T-helper 1 cell (primary cell): ENCODE data around the gene BMPR1A.
A peak's percentile ranks its signal among the peaks of the same experiment; 100 is the strongest.
"Not testable (repeated sequence)": the region's sequence is repeated elsewhere in the genome, so short reads cannot be mapped to it uniquely, and the experiment has no call there.

Experiments used
- DNase-seq, 5 donors: peaks; one replicate each; pipeline ENCODE4 v3.0.0-alpha.2; 2012 to 2020

Gene BMPR1A

GRCh38 chr10:86898511-86898910, 142.1 kb downstream of the BMPR1A start:
- DNase-seq = no peak

GRCh38 chr10:86899132-86899531, 142.7 kb downstream of the BMPR1A start:
- DNase-seq = no peak

GRCh38 chr10:86899670-86900276, 143.4 kb downstream of the BMPR1A start:
- peak in 2 of 5 donors; percentile 27 to 32 for DNase-seq

- no peak for DNase-seq
Measured at GRCh38 chr10:86900955-86901354, 144.5 kb downstream of the BMPR1A start.

GRCh38 chr10:86904600-86904999, 148.2 kb downstream of the BMPR1A start:
- DNase-seq = no peak

- DNase-seq = no peak
Measured at GRCh38 chr10:86905429-86905828, 149.0 kb downstream of the BMPR1A start.

- DNase-seq = no peak
Measured at GRCh38 chr10:86914734-86915133, 158.3 kb downstream of the BMPR1A start.

- no peak for DNase-seq
Measured at GRCh38 chr10:86918022-86918471, 161.6 kb downstream of the BMPR1A start.

- no peak for DNase-seq
Measured at GRCh38 chr10:86922553-86922961, 166.1 kb downstream of the BMPR1A start.

GRCh38 chr10:86929468-86930380, 173.3 kb downstream of the BMPR1A start:
- no peak for DNase-seq

GRCh38 chr10:86931872-86932271, 175.5 kb downstream of the BMPR1A start:
- no peak for DNase-seq

GRCh38 chr10:86932674-86933073, 176.3 kb downstream of the BMPR1A start:
- no peak for DNase-seq

- DNase-seq = not testable (repeated sequence)
Measured at GRCh38 chr10:86934162-86934711, 177.8 kb downstream of the BMPR1A start.

- no peak for DNase-seq
Measured at GRCh38 chr10:86936661-86937501, 180.5 kb downstream of the BMPR1A start.

GRCh38 chr10:86937502-86938154, 181.2 kb downstream of the BMPR1A start:
- DNase-seq = no peak

GRCh38 chr10:86938260-86938659, 181.8 kb downstream of the BMPR1A start:
- DNase-seq = no peak

- DNase-seq = not testable (repeated sequence)
Measured at GRCh38 chr10:86940076-86940475, 183.7 kb downstream of the BMPR1A start.

- DNase-seq = no peak
Measured at GRCh38 chr10:86940677-86941076, 184.3 kb downstream of the BMPR1A start.

GRCh38 chr10:86941426-86941825, 185.0 kb downstream of the BMPR1A start:
- DNase-seq = no peak

- no peak for DNase-seq
Measured at GRCh38 chr10:86941991-86942421, 185.6 kb downstream of the BMPR1A start.

- no peak for DNase-seq
Measured at GRCh38 chr10:86942441-86943315, 186.3 kb downstream of the BMPR1A start.
